HEK293 (cell line): ENCODE results near the gene ALDH16A1.

Experiments
- BCL11A ChIP-seq: fragments of 450-650 bp; formaldehyde crosslinking; IDR thresholded peaks from 2 replicates; pipeline ENCODE4 v1.5.1; 2016; ENCODE audit warnings: low read depth, missing biosample characterization, missing genetic modification characterization
- BCL11B ChIP-seq: fragments of 450-650 bp; formaldehyde crosslinking; IDR thresholded peaks from 2 replicates; pipeline ENCODE4 v1.5.1; 2016; ENCODE audit warnings: low read depth, missing biosample characterization, missing genetic modification characterization
- GLIS1 ChIP-seq: fragments of 450-650 bp; formaldehyde crosslinking; IDR thresholded peaks from 2 replicates; pipeline ENCODE4 v1.5.1; 2016; ENCODE audit warnings: missing biosample characterization, missing genetic modification characterization
- IKZF3 ChIP-seq: fragments of 450-650 bp; IDR thresholded peaks from 2 replicates; pipeline ENCODE4 v1.5.0; 2018; ENCODE audit warnings: missing biosample characterization, mild to moderate bottlenecking, missing genetic modification characterization, moderate library complexity
- KLF10 ChIP-seq: fragments of 450-650 bp; IDR thresholded peaks from 2 replicates; pipeline ENCODE4 v1.5.1; 2018; ENCODE audit warnings: missing biosample characterization, mild to moderate bottlenecking, missing genetic modification characterization
- KLF8 ChIP-seq: fragments of 450-650 bp; formaldehyde crosslinking; IDR thresholded peaks from 2 replicates; pipeline ENCODE4 v1.5.1; 2016; ENCODE audit warnings: missing biosample characterization, missing genetic modification characterization
- KLF9 ChIP-seq: fragments of 450-650 bp; formaldehyde crosslinking; IDR thresholded peaks from 2 replicates; pipeline ENCODE4 v1.5.1; 2016; ENCODE audit warnings: missing biosample characterization, missing genetic modification characterization, low read depth
- MEIS1 ChIP-seq: sonication (generic); formaldehyde crosslinking; IDR thresholded peaks from 2 replicates; pipeline ENCODE4 v1.8.1; 2022; ENCODE audit warnings: missing genetic modification reagents, mild to moderate bottlenecking, borderline replicate concordance
- OVOL3 ChIP-seq: fragments of 450-650 bp; formaldehyde crosslinking; IDR thresholded peaks from 2 replicates; pipeline ENCODE4 v1.5.1; 2016; ENCODE audit warnings: missing biosample characterization, missing genetic modification characterization
- PATZ1 ChIP-seq: fragments of 450-650 bp; formaldehyde crosslinking; IDR thresholded peaks from 2 replicates; pipeline ENCODE4 v1.5.1; 2016; ENCODE audit warnings: missing biosample characterization, missing genetic modification characterization
- REPIN1 ChIP-seq: fragments of 450-650 bp; formaldehyde crosslinking; IDR thresholded peaks from 2 replicates; pipeline ENCODE4 v1.5.1; 2017; ENCODE audit warnings: missing biosample characterization, missing genetic modification characterization, low read depth
- SCRT1 ChIP-seq: fragments of 450-650 bp; formaldehyde crosslinking; IDR thresholded peaks from 2 replicates; pipeline ENCODE4 v1.5.1; 2016; ENCODE audit warnings: missing biosample characterization, missing genetic modification characterization, borderline replicate concordance
- SCRT2 ChIP-seq: fragments of 450-650 bp; formaldehyde crosslinking; IDR thresholded peaks from 2 replicates; pipeline ENCODE4 v1.5.1; 2016; ENCODE audit warnings: missing biosample characterization, missing genetic modification characterization
- ZBTB17 ChIP-seq: fragments of 450-650 bp; formaldehyde crosslinking; IDR thresholded peaks from 2 replicates; pipeline ENCODE4 v1.5.1; 2016; ENCODE audit warnings: missing biosample characterization, missing genetic modification characterization
- ZBTB20 ChIP-seq: fragments of 450-650 bp; formaldehyde crosslinking; IDR thresholded peaks from 2 replicates; pipeline ENCODE4 v1.5.1; 2016; ENCODE audit warnings: missing biosample characterization, missing genetic modification characterization
- ZBTB8A ChIP-seq: fragments of 450-650 bp; formaldehyde crosslinking; IDR thresholded peaks from 2 replicates; pipeline ENCODE4 v1.5.1; 2016; ENCODE audit warnings: missing biosample characterization, missing genetic modification characterization
- ZEB2 ChIP-seq: fragments of 450-650 bp; formaldehyde crosslinking; IDR thresholded peaks from 2 replicates; pipeline ENCODE4 v1.5.1; 2016; ENCODE audit warnings: missing biosample characterization, missing genetic modification characterization
- ZIC2 ChIP-seq: fragments of 450-650 bp; formaldehyde crosslinking; IDR thresholded peaks from 2 replicates; pipeline ENCODE4 v1.5.1; 2016; ENCODE audit warnings: missing biosample characterization, missing genetic modification characterization
- ZNF121 ChIP-seq: fragments of 450-650 bp; formaldehyde crosslinking; IDR thresholded peaks from 2 replicates; pipeline ENCODE4 v1.5.1; 2016; ENCODE audit warnings: missing biosample characterization, missing genetic modification characterization
- ZNF394 ChIP-seq: fragments of 450-650 bp; formaldehyde crosslinking; IDR thresholded peaks from 2 replicates; pipeline ENCODE4 v1.5.1; 2016; ENCODE audit warnings: missing biosample characterization, missing genetic modification characterization, mild to moderate bottlenecking, moderate library complexity, borderline replicate concordance
- ZNF398 ChIP-seq: fragments of 450-650 bp; formaldehyde crosslinking; IDR thresholded peaks from 2 replicates; pipeline ENCODE4 v1.5.1; 2017; ENCODE audit warnings: missing biosample characterization, missing genetic modification characterization
- ZNF423 ChIP-seq: fragments of 450-650 bp; formaldehyde crosslinking; IDR thresholded peaks from 2 replicates; pipeline ENCODE4 v1.5.1; 2016; ENCODE audit warnings: missing biosample characterization, missing genetic modification characterization
- ZNF426 ChIP-seq: fragments of 450-650 bp; formaldehyde crosslinking; IDR thresholded peaks from 2 replicates; pipeline ENCODE4 v1.5.1; 2017; ENCODE audit warnings: missing biosample characterization, missing genetic modification characterization, mild to moderate bottlenecking, inconsistent platforms, moderate library complexity
- ZNF530 ChIP-seq: fragments of 450-650 bp; formaldehyde crosslinking; IDR thresholded peaks from 2 replicates; pipeline ENCODE4 v1.5.1; 2016; ENCODE audit warnings: low read depth, missing biosample characterization, missing genetic modification characterization
- ZNF561 ChIP-seq: fragments of 450-650 bp; IDR thresholded peaks from 2 replicates; pipeline ENCODE4 v1.5.1; 2018; ENCODE audit warnings: missing biosample characterization, missing genetic modification characterization, borderline replicate concordance
- ZNF785 ChIP-seq: fragments of 450-650 bp; formaldehyde crosslinking; IDR thresholded peaks from 2 replicates; pipeline ENCODE4 v1.5.1; 2016; ENCODE audit warnings: missing biosample characterization, missing genetic modification characterization
- ZNF792 ChIP-seq: fragments of 450-650 bp; formaldehyde crosslinking; IDR thresholded peaks from 2 replicates; pipeline ENCODE4 v1.5.1; 2016; ENCODE audit warnings: missing biosample characterization, missing genetic modification characterization
- ZSCAN16 ChIP-seq: fragments of 450-650 bp; formaldehyde crosslinking; IDR thresholded peaks from 2 replicates; pipeline ENCODE4 v1.5.1; 2016; ENCODE audit warnings: missing biosample characterization, missing genetic modification characterization
- ZSCAN30 ChIP-seq: fragments of 450-650 bp; IDR thresholded peaks from 2 replicates; pipeline ENCODE4 v1.5.1; 2018; ENCODE audit warnings: missing biosample characterization, mild to moderate bottlenecking, missing genetic modification characterization, moderate library complexity
- ZXDB ChIP-seq: fragments of 450-650 bp; formaldehyde crosslinking; IDR thresholded peaks from 2 replicates; pipeline ENCODE4 v1.5.1; 2016; ENCODE audit warnings: missing biosample characterization, missing genetic modification characterization
- TF ChIP-seq, protein P1 (sequence below): fragments of 450-650 bp; formaldehyde crosslinking; conservative IDR thresholded peaks from 2 replicates; pipeline ENCODE4 v1.5.1; 2016; ENCODE audit warnings: low read depth, missing biosample characterization, missing genetic modification characterization
- TF ChIP-seq, protein P2 (sequence below): fragments of 450-650 bp; formaldehyde crosslinking; optimal IDR thresholded peaks from 2 replicates; pipeline ENCODE3; 2016; ENCODE audit warnings: missing biosample characterization, mild to moderate bottlenecking, missing genetic modification characterization

ALDH16A1 gene

DNA sequence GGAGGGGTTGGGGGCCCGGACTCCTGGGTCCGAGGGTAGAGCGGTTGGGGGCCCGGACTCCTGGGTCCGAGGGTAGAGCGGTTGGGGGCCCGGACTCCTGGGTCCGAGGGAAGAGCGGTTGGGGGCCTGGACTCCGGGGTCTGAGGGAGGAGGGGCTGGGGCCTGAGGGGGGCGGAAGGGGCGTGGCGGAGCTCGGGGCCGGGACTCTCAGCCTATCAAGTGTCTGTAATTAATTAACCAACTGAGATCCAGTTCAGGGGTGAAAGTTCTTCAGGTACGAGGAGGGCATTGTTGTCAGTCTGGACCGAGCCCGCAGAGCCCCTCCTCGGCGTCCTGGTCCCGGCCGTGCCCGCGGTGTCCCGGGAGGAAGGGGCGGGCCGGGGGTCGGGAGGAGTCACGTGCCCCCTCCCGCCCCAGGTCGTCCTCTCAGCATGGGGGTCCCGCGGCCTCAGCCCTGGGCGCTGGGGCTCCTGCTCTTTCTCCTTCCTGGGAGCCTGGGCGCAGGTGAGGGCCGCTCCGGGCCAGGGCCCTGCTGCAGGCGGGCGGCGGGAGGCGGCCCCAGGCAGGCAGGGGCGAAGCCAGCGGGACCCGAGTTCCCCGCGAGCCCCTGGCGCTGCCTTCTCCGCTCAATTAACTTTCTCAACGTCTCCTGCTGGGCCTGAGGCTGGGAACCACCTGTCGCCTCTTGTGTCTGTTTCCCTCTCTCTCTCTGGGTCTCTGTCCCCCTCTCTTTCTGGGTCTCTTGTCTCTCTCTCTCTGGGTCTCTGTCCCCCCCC, 60.1 kb downstream of the ALDH16A1 start (continued):
- peak; percentile 70; the same call in 1 of the 2 replicates for TF ChIP-seq KLF8
- TF ChIP-seq ZIC2 (tag by site-specific recombination), result peak; percentile 96
- peak; percentile 59; the same call in 1 of the 2 replicates for TF ChIP-seq SCRT1
- TF ChIP-seq BCL11B (tag by site-specific recombination), result peak; percentile 80; the same call in 1 of the 2 replicates
- peak; percentile 94 for TF ChIP-seq ZNF398 (tag by site-specific recombination)
- TF ChIP-seq ZNF394 (tag by site-specific recombination), result 0 out of 2 replicates have a peak, but pooled peaks have one; percentile 13
- TF ChIP-seq BCL11A, result 0 out of 2 replicates have a peak, but pooled peaks have one; percentile 28
- TF ChIP-seq SCRT2 (tag by site-specific recombination), result peak; percentile 99
- no peak for TF ChIP-seq ZNF121 (tag by site-specific recombination)
- TF ChIP-seq OVOL3 (tag by site-specific recombination), result no peak
- TF ChIP-seq, protein P1, sequence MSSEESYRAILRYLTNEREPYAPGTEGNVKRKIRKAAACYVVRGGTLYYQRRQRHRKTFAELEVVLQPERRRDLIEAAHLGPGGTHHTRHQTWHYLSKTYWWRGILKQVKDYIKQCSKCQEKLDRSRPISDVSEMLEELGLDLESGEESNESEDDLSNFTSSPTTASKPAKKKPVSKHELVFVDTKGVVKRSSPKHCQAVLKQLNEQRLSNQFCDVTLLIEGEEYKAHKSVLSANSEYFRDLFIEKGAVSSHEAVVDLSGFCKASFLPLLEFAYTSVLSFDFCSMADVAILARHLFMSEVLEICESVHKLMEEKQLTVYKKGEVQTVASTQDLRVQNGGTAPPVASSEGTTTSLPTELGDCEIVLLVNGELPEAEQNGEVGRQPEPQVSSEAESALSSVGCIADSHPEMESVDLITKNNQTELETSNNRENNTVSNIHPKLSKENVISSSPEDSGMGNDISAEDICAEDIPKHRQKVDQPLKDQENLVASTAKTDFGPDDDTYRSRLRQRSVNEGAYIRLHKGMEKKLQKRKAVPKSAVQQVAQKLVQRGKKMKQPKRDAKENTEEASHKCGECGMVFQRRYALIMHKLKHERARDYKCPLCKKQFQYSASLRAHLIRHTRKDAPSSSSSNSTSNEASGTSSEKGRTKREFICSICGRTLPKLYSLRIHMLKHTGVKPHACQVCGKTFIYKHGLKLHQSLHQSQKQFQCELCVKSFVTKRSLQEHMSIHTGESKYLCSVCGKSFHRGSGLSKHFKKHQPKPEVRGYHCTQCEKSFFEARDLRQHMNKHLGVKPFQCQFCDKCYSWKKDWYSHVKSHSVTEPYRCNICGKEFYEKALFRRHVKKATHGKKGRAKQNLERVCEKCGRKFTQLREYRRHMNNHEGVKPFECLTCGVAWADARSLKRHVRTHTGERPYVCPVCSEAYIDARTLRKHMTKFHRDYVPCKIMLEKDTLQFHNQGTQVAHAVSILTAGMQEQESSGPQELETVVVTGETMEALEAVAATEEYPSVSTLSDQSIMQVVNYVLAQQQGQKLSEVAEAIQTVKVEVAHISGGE, result peak; percentile 31; the same call in 1 of the 2 replicates
- TF ChIP-seq ZBTB20, result peak; percentile 52; the same call in 1 of the 2 replicates
- TF ChIP-seq ZNF792 (tag by site-specific recombination), result no peak
- TF ChIP-seq KLF10 (tag by site-specific recombination), result peak; percentile 43; the same call in 1 of the 2 replicates
- TF ChIP-seq IKZF3, result peak; percentile 56
- TF ChIP-seq ZBTB17 (tag by site-specific recombination), result peak; percentile 10; the same call in 1 of the 2 replicates
- TF ChIP-seq ZNF785 (tag by site-specific recombination), result peak; percentile 24; the same call in 1 of the 2 replicates
- TF ChIP-seq ZSCAN16 (tag by site-specific recombination), result 0 out of 2 replicates have a peak, but pooled peaks have one; percentile 36
- peak; percentile 78 for TF ChIP-seq ZXDB (tag by site-specific recombination)
- TF ChIP-seq ZNF423 (tag by site-specific recombination), result peak; percentile 75
- peak; percentile 38; the same call in 1 of the 2 replicates for TF ChIP-seq PATZ1 (tag by site-specific recombination)
- peak; percentile 53 for TF ChIP-seq ZSCAN30
- peak; percentile 76 for TF ChIP-seq ZNF561 (tag by site-specific recombination)
- peak; percentile 66; the same call in 1 of the 2 replicates for TF ChIP-seq ZEB2 (tag by site-specific recombination)
- TF ChIP-seq ZNF426, result no peak
- TF ChIP-seq GLIS1 (tag by site-specific recombination), result peak; percentile 55
- no peak for TF ChIP-seq MEIS1 (CRISPR knock-in tag)
- peak; percentile 59 for TF ChIP-seq ZBTB8A (tag by site-specific recombination)
- no peak for TF ChIP-seq REPIN1 (tag by site-specific recombination)
- TF ChIP-seq ZNF530 (tag by site-specific recombination), result no peak
- TF ChIP-seq, protein P2, sequence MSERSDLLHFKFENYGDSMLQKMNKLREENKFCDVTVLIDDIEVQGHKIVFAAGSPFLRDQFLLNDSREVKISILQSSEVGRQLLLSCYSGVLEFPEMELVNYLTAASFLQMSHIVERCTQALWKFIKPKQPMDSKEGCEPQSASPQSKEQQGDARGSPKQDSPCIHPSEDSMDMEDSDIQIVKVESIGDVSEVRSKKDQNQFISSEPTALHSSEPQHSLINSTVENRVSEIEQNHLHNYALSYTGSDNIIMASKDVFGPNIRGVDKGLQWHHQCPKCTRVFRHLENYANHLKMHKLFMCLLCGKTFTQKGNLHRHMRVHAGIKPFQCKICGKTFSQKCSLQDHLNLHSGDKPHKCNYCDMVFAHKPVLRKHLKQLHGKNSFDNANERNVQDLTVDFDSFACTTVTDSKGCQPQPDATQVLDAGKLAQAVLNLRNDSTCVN (tag by site-specific recombination), result peak; percentile 29
- TF ChIP-seq KLF9 (tag by site-specific recombination), result peak; percentile 81
